Measurements from ENCODE around the gene CYSTM1. TPM values are rescaled to one million over a fixed set of nuclear protein-coding genes. Genes with fewer than 3 reads are reported as not detected.

Gene CYSTM1
- total and polyA plus RNA-seq, 7 experiments from 2014 or later, result 1.6 to 11.1 (median 3.5) TPM

DNA sequence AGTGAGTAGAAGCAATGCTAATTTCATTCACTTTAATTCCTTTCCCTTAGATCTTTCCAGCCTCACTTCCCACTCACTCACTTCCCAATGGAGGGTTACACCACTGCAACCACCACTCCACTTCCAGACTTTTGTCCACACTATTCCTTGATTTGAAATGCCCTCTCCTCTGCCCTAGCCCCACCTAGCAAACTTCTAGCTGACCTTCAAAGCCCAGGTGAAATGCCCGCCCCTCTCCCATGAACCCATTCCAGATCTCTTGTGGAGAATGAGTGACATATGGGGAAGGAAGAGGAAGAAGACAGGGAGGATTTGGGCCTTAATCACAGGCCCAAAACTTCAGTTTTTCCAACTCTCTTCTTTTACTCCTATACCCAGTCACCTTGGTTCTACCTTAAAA is 90.9 kb downstream of the CYSTM1 start:
- H3K4me1 Mint-ChIP-seq, result peaks cover 29 to 59% (median 48%) of the 10 kb centered on the region in 7 donors
- peak overlapping the region; percentile 5 to 85 (median 74) for H3K27ac Mint-ChIP-seq
- H3K27me3 Mint-ChIP-seq, result no peaks in the 10 kb centered on the region
- ChIA-PET CTCF (no interaction called here), POLR2A (no interaction called here)
- Histone ChIP-seq H3K4me1 (ENCODE audit: control insufficient read depth in 2 of 2, insufficient read depth in 2 of 2, low read length in 2 of 2) (peaks cover 3 to 24% of the 10 kb centered on the region in 2 donors), H3K27me3 (ENCODE audit: control insufficient read depth in 2 of 2, insufficient read depth in 2 of 2, low read length in 2 of 2) (no peaks in the 10 kb centered on the region), H3K4me3 (ENCODE audit: low read length) (no peak overlapping the region), H3K36me3 (ENCODE audit: control insufficient read depth in 2 of 3, insufficient read depth in 3 of 3, low read length in 3 of 3) (no peaks in the 10 kb centered on the region), H3K9me3 (ENCODE audit: control insufficient read depth in 2 of 3, low read length in 3 of 3) (no peaks in the 10 kb centered on the region), H3K27ac (ENCODE audit: low read depth, low read length) (no peak overlapping the region)
- no peak for DNase-seq
- peaks cover 0 to 16% (median 12%) of the 10 kb centered on the region in 5 donors for H3K36me3 Mint-ChIP-seq
- intact Hi-C loops (cut with micrococcal nuclease), result loop anchor here in 1 of 2 donors (2.0 kb wide), 2 partner anchors 15 to 37 kb away; partner anchors contain the start of gene PFDN1
- peak overlapping the region in 6 of 10 donors; percentile 23 to 76 (median 66) for H3K4me3 Mint-ChIP-seq
- H3K9me3 Mint-ChIP-seq, result no peaks in the 10 kb centered on the region
- ATAC-seq, result no peak

- Histone ChIP-seq H3K9me3 (ENCODE audit: control insufficient read depth in 2 of 3, low read length in 3 of 3) (no peaks in the 10 kb centered on the region), H3K36me3 (ENCODE audit: control insufficient read depth in 2 of 3, insufficient read depth in 3 of 3, low read length in 3 of 3) (no peaks in the 10 kb centered on the region), H3K27ac (ENCODE audit: low read depth, low read length) (peak overlapping the region; percentile 57), H3K4me1 (ENCODE audit: control insufficient read depth in 2 of 2, insufficient read depth in 2 of 2, low read length in 2 of 2) (peaks cover 2 to 24% of the 10 kb centered on the region in 2 donors), H3K4me3 (ENCODE audit: low read length) (no peak overlapping the region), H3K27me3 (ENCODE audit: control insufficient read depth in 2 of 2, insufficient read depth in 2 of 2, low read length in 2 of 2) (no peaks in the 10 kb centered on the region)
- peaks cover 28 to 54% (median 45%) of the 10 kb centered on the region in 7 donors for H3K4me1 Mint-ChIP-seq
- intact Hi-C loops (cut with micrococcal nuclease), result loop anchor here in 1 of 2 donors (1.0 to 2.0 kb wide), 3 partner anchors 7 to 36 kb away; partner anchors contain the start of gene PFDN1
- ChIA-PET POLR2A (interaction anchor here (0.7 to 1.7 kb wide), 3 partner anchors 13 to 120 kb away, joined by 3 to 5 read pairs (median 4); partner anchors contain the start of gene PFDN1), CTCF (interaction anchor here (1.0 kb wide), 1 partner anchor 71 kb away, joined by 3 read pairs; no protein-coding TSS in a partner anchor)
- no peaks in the 10 kb centered on the region for H3K27me3 Mint-ChIP-seq
- DNase-seq (peak in 4 of 9 donors; percentile 5 to 42 (median 28)), ATAC-seq (no peak)
- no peaks in the 10 kb centered on the region for H3K9me3 Mint-ChIP-seq
- peaks cover 0 to 14% (median 9%) of the 10 kb centered on the region in 5 donors for H3K36me3 Mint-ChIP-seq
- peak overlapping the region; percentile 64 to 85 (median 78) for H3K27ac Mint-ChIP-seq
- peak overlapping the region in 9 of 10 donors; percentile 56 to 78 (median 65) for H3K4me3 Mint-ChIP-seq
These were observed 91.6 kb downstream of the CYSTM1 start for GRCh38 chr5:140266471-140267200.

GRCh38 chr5:140267201-140267540 is 92.2 kb downstream of the CYSTM1 start:
- Mint-ChIP-seq H3K4me1 (peaks cover 25 to 51% (median 41%) of the 10 kb centered on the region in 7 donors), H3K27me3 (no peaks in the 10 kb centered on the region), H3K36me3 (peaks cover 0 to 13% (median 7%) of the 10 kb centered on the region in 5 donors), H3K9me3 (no peaks in the 10 kb centered on the region), H3K4me3 (peak overlapping the region; percentile 26 to 78 (median 64)), H3K27ac (peak overlapping the region; percentile 64 to 85 (median 76))
- Histone ChIP-seq H3K4me1 (ENCODE audit: control insufficient read depth in 2 of 2, insufficient read depth in 2 of 2, low read length in 2 of 2) (peaks cover 0 to 24% of the 10 kb centered on the region in 2 donors), H3K4me3 (ENCODE audit: low read length) (no peak overlapping the region), H3K27me3 (ENCODE audit: control insufficient read depth in 2 of 2, insufficient read depth in 2 of 2, low read length in 2 of 2) (no peaks in the 10 kb centered on the region), H3K27ac (ENCODE audit: low read depth, low read length) (peak overlapping the region; percentile 57), H3K36me3 (ENCODE audit: control insufficient read depth in 2 of 3, insufficient read depth in 3 of 3, low read length in 3 of 3) (no peaks in the 10 kb centered on the region), H3K9me3 (ENCODE audit: control insufficient read depth in 2 of 3, low read length in 3 of 3) (no peaks in the 10 kb centered on the region)
- ChIA-PET POLR2A (interaction anchor here (1.0 to 1.7 kb wide), 3 partner anchors 9 to 35 kb away, joined by 3 to 5 read pairs (median 4); partner anchors contain the start of gene PFDN1), CTCF (interaction anchor here (1.0 kb wide), 1 partner anchor 71 kb away, joined by 3 read pairs; no protein-coding TSS in a partner anchor)
- DNase-seq, result peak in 3 of 9 donors; percentile 8 to 38 (median 21)
- intact Hi-C loops (cut with micrococcal nuclease), result loop anchor here in 1 of 2 donors (1.0 to 2.0 kb wide), 3 partner anchors 8 to 36 kb away; partner anchors contain the start of gene PFDN1
- peak; percentile 64 for ATAC-seq

DNA sequence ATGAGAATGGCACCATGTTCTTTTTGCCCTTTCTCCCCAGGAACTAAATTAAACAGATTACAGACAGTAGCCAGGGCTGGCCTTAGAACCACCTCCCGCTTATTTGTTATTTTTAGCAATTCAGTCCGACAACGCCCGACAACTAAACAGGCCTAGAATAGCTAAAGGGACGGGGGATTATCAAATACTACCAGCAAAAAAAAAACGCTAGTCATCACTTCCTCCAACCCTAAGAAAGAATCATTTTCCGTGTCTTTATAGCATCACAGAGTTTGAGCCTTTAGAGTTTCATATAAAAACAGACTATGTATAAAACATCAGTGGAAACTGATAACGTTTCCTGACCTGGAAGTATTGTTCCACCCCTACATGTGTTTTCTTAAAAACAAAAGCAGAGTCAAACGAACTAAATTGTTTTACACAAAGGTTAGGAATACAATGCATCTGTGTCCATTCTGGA is 92.6 kb downstream of the CYSTM1 start:
- no peaks in the 10 kb centered on the region for H3K9me3 ChIP-seq (ENCODE audit: control insufficient read depth in 2 of 3, low read length in 3 of 3)
- ChIA-PET POLR2A (interaction anchor here (1.0 to 1.7 kb wide), 3 partner anchors 8 to 35 kb away, joined by 3 to 5 read pairs (median 4); partner anchors contain the start of gene PFDN1), CTCF (interaction anchor here (0.9 to 1.0 kb wide), 2 partner anchors 10 to 70 kb away, joined by 3 read pairs; no protein-coding TSS in a partner anchor)
- peaks cover 25 to 51% (median 38%) of the 10 kb centered on the region in 7 donors for H3K4me1 Mint-ChIP-seq
- H3K27me3 ChIP-seq (ENCODE audit: control insufficient read depth in 2 of 2, insufficient read depth in 2 of 2, low read length in 2 of 2), result no peaks in the 10 kb centered on the region
- H3K4me1 ChIP-seq (ENCODE audit: control insufficient read depth in 2 of 2, insufficient read depth in 2 of 2, low read length in 2 of 2), result peaks cover 0 to 24% of the 10 kb centered on the region in 2 donors
- ATAC-seq, result peak; percentile 24
- peak in 1 of 9 donors; percentile 3 for DNase-seq
- no peak overlapping the region for H3K4me3 ChIP-seq (ENCODE audit: low read length)
- H3K4me3 Mint-ChIP-seq, result peak overlapping the region; percentile 26 to 78 (median 64)
- no peaks in the 10 kb centered on the region for H3K36me3 ChIP-seq (ENCODE audit: control insufficient read depth in 2 of 3, insufficient read depth in 3 of 3, low read length in 3 of 3)
- H3K27me3 Mint-ChIP-seq, result no peaks in the 10 kb centered on the region
- peak overlapping the region; percentile 64 to 85 (median 76) for H3K27ac Mint-ChIP-seq
- H3K36me3 Mint-ChIP-seq, result peaks cover 0 to 13% (median 7%) of the 10 kb centered on the region in 5 donors
- intact Hi-C loops (cut with micrococcal nuclease), result loop anchor here in 1 of 2 donors (1.0 to 2.0 kb wide), 3 partner anchors 8 to 35 kb away; partner anchors contain the start of gene PFDN1
- H3K27ac ChIP-seq (ENCODE audit: low read depth, low read length), result peak overlapping the region; percentile 57
- H3K9me3 Mint-ChIP-seq, result no peaks in the 10 kb centered on the region

GRCh38 chr5:140270008-140270407 is 95.0 kb downstream of the CYSTM1 start:
- intact Hi-C loops (cut with micrococcal nuclease), result no loop called here
- H3K36me3 Mint-ChIP-seq, result peaks cover 0 to 20% (median 10%) of the 10 kb centered on the region in 5 donors
- CTCF ChIA-PET, result no interaction called here
- Histone ChIP-seq H3K4me1 (ENCODE audit: control insufficient read depth in 2 of 2, insufficient read depth in 2 of 2, low read length in 2 of 2) (peaks cover 0 to 24% of the 10 kb centered on the region in 2 donors), H3K27ac (ENCODE audit: low read depth, low read length) (no peak overlapping the region), H3K9me3 (ENCODE audit: control insufficient read depth in 2 of 3, low read length in 3 of 3) (no peaks in the 10 kb centered on the region), H3K36me3 (ENCODE audit: control insufficient read depth in 2 of 3, insufficient read depth in 3 of 3, low read length in 3 of 3) (no peaks in the 10 kb centered on the region), H3K4me3 (ENCODE audit: low read length) (no peak overlapping the region), H3K27me3 (ENCODE audit: control insufficient read depth in 2 of 2, insufficient read depth in 2 of 2, low read length in 2 of 2) (no peaks in the 10 kb centered on the region)
- H3K4me3 Mint-ChIP-seq, result no peak overlapping the region
- POLR2A ChIA-PET, result no interaction called here
- ATAC-seq, result no peak
- H3K27me3 Mint-ChIP-seq, result no peaks in the 10 kb centered on the region
- H3K9me3 Mint-ChIP-seq, result no peaks in the 10 kb centered on the region
- peaks cover 27 to 41% (median 37%) of the 10 kb centered on the region in 7 donors for H3K4me1 Mint-ChIP-seq
- DNase-seq, result no peak
- H3K27ac Mint-ChIP-seq, result no peak overlapping the region

DNA sequence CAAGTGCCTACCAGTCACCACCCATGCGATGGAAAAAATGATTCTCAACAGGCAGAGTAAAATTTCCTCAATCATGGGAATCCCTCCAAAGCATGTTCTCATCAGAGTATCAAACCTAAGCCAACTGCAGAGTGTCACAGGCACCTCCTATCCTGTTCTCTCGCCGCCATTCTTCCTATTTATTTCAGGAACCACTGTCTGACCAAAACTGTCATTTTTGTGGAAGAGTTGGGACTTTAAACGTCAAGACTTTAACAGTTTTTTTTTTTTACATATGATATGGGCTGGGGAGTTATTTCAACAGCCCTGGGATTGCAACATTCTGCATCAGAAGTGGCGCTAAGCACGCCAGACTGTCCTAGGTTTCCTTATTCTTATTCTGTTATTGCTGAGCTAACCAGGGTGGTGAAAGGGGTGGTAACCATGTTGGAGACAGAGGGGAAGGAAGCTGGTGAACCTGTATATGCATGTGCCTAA is 98.5 kb downstream of the CYSTM1 start:
- POLR2A ChIA-PET, result no interaction called here
- Mint-ChIP-seq H3K36me3 (peaks cover 4 to 35% (median 28%) of the 10 kb centered on the region in 5 donors), H3K27me3 (no peaks in the 10 kb centered on the region), H3K4me3 (no peak overlapping the region), H3K4me1 (peaks cover 8 to 20% (median 12%) of the 10 kb centered on the region in 7 donors), H3K9me3 (peaks cover 0 to 2% (median 0%) of the 10 kb centered on the region in 11 donors), H3K27ac (peak overlapping the region in 1 of 9 donors; percentile 45)
- ATAC-seq (peak; percentile 85), DNase-seq (no peak)
- no peaks in the 10 kb centered on the region for H3K27me3 ChIP-seq (ENCODE audit: control insufficient read depth in 2 of 2, insufficient read depth in 2 of 2, low read length in 2 of 2)
- no peaks in the 10 kb centered on the region for H3K9me3 ChIP-seq (ENCODE audit: control insufficient read depth in 2 of 3, low read length in 3 of 3)
- H3K4me3 ChIP-seq (ENCODE audit: low read length), result no peak overlapping the region
- no peaks in the 10 kb centered on the region for H3K36me3 ChIP-seq (ENCODE audit: control insufficient read depth in 2 of 3, insufficient read depth in 3 of 3, low read length in 3 of 3)
- no peaks in the 10 kb centered on the region for H3K4me1 ChIP-seq (ENCODE audit: control insufficient read depth in 2 of 2, insufficient read depth in 2 of 2, low read length in 2 of 2)
- CTCF ChIA-PET, result no interaction called here
- intact Hi-C loops (cut with micrococcal nuclease), result no loop called here
- H3K27ac ChIP-seq (ENCODE audit: low read depth, low read length), result no peak overlapping the region

Measured in naive thymus-derived CD4-positive, alpha-beta T cell (primary cell).